Stimulated activated CD4-positive, alpha-beta T cell treated with anti-CD3 and anti-CD28 coated beads, Interleukin-1b, Interleukin-23, amount 100 ng/mL, for 48 hours (primary cell): Measurements from ENCODE around the gene CCDC124.
"Not testable (repeated sequence)": the region's sequence is repeated elsewhere in the genome, so short reads cannot be mapped to it uniquely, and the experiment has no call there.

Experiments used
- DNase-seq: peaks from one replicate; pipeline ENCODE4 v3.0.0-alpha.2; 2020

Gene CCDC124

DNA sequence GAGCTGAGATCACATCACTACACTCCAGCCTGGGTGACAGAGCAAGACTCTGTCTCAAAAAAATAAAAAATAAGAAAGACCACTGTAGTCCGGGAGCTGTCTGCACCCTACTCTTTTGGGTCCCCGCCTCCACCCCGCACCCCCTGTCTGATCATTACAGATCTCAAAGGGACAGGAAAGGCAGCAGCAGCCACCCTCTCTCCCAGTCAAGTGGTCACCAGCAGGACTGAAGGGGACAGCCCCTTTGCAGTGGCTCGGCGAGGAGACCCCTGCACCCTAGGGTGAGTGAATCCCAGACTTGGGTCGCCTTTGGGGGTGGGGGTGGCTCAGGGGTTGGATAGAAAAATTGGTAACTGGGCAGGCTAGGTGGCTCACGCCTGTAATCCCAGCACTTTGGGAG, 21.6 kb downstream of the CCDC124 start:
- DNase-seq = no peak

DNA sequence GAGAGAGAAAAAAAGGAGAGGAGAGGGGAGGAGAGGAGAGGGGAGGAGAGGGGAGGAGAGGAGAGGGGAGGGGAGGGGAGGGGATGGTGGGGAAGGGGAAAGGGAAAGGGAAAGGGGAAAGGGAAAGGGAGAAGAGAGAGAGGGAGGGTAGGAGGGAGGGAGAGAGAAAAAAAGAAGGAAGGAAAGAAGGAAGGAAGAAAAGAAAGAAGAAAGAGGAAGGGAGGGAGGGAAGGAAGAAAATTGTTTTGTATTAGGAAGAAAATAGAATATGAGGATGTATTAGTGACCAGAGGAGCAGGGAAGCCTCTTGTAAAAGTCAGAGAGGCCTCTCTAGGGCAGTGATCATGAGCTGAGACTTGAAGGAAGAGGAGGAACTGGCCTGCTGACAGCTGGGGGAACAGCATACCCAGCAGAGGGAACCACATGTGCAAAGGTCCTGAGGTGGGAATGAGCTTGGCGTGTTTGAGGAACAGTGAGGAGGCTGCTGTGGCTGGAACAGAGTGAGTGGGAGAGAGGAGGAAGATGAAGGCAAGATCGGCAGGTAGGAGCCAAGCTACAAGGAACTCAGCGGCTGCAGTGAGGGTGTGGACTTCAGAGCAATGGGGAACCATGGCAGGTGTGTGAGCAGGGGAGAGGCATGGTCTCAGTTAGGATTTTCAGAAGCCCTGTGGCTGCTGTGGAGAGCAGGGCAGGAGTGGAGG, 24.5 kb downstream of the CCDC124 start:
- DNase-seq = no peak

GRCh38 chr19:17957885-17958284, 25.1 kb downstream of the CCDC124 start:
- DNase-seq = no peak

DNA sequence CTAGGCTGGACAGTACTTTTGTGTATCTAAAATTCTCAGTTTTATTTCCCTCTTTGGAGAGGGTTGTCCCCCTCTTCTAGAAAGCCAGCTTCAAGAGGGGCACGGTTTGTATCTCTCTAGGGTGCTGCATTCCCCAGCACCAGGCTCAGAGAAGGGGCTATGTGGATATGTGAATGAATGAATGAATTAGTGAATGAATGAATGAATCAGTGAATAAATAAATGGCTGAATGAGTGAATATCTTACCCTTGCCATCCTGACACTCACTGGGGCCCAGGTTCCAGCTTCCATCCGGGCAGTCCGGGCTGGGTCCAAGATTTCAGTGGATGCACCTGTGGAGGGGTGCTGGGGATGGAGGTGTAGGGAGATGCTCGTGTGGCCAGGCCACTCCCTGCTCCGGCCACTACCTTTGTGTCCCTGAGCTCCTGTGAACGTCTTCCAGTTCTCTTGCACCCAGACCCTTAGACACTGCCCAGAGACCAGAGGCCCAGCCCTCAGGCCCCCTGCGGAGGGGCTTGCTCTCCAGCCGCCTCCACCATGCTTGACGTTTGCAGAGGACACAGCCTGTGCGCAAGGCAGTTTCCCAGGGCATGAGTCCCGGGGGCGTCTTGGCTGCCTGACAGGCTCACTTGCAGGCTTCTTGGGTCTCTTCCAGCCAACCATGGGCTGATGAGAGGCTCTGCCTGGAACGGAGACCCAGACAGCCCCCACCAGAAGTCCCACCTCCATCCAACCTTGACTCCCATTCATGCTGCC, 31.3 kb downstream of the CCDC124 start:
- no peak for DNase-seq

- no peak for DNase-seq
Measured at GRCh38 chr19:17965370-17966128, 32.7 kb downstream of the CCDC124 start.

- no peak for DNase-seq
Measured at GRCh38 chr19:17966129-17966483, 33.3 kb downstream of the CCDC124 start.

DNA sequence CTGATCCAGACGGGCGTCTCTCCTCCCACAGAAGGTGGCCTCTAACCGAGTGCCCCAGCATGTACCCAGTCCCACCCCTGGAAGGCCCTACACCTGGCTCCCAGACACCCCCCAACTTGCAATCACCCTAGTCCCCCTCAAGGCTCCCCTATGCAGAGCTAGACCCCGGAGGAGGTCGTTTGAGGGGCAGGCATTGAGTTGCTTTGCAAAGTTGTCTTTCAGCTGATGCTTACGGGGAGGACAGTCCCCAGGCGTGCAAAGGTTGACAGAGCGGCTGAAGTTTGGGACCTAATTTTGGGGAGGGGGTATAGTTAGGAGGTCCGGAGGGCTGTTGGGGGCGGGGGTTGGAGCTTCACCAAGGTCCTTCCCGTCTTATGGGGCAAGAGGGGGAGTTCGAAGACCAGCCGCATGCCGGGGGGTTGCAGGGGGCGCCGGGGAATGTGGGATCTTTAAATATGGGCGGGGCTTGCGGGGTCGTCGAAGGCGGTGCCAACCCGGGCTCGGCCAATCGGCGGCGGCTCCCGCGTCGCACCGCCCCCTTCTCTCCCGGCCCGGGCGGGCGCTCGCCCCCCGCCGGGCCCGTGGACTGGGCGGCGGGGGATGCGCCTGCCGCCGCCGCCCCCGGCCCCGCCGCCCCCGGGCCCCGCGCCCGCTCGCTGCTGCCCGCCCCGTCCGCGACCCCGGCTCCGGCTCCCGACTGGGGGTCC, 33.9 kb downstream of the CCDC124 start, which contains the start of gene KCNN1:
Gene KCNN1, plus strand, starts transcription at position 558 of the 707 bp plus-strand sequence. CDS start 6,782 bp downstream, outside the sequence.
- DNase-seq = no peak

- DNase-seq = no peak
Measured at GRCh38 chr19:17967257-17968051, 34.6 kb downstream of the CCDC124 start.

GRCh38 chr19:17968362-17968761, 35.5 kb downstream of the CCDC124 start:
- DNase-seq = no peak

- DNase-seq = no peak
Measured at GRCh38 chr19:17969096-17969792, 36.4 kb downstream of the CCDC124 start.

DNA sequence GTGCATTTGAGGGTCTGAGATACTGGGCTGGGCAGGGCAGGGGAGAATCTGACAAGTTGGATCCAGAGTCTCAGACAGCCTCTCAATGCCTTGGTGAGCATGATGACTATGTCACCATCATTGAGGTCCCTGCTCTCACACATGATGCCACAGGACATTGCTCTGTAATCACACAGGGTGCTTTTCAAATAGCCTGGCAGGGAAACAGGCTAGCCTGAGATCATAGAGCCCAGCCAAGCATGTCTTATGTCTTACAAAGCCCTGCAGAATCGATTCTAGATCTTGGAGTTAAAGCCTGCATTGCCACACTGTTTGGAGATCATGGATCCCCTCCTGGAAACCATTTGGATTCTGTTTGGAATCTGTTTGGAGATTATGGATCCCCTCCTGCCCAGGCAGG, 39.4 kb downstream of the CCDC124 start:
- no peak for DNase-seq

DNA sequence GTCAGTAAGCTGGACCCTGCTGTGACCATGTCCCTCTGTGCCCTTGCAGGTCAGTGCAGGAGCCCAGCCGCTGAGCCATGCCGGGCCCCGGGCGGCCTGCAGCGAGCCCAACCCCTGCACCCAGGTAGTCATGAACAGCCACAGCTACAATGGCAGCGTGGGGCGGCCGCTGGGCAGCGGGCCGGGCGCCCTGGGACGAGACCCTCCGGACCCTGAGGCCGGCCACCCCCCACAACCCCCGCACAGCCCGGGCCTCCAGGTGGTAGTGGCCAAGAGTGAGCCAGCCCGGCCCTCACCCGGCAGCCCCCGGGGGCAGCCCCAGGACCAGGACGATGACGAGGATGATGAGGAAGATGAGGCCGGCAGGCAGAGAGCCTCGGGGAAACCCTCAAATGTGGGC, 40.9 kb downstream of the CCDC124 start:
- DNase-seq = no peak

GRCh38 chr19:17974551-17974950, 41.7 kb downstream of the CCDC124 start:
- no peak for DNase-seq

DNA sequence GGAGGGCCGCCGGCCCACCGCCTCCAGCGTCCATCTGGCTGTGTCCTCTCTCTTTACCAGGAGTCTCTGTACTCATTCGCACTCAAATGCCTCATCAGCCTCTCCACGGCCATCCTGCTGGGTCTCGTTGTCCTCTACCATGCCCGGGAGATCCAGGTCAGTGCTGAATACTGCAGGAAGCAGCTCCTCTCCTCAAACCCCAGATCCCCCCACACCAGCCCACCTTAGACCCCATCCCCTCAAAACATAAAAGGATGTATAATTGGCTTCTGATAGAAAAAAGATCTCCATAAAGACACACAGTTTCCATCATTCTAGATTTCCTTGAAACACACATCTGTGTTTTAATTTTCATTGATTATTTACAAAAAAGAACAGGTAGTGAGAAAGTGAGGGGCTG, 42.2 kb downstream of the CCDC124 start:
- DNase-seq = no peak

GRCh38 chr19:17977021-17977420, 44.2 kb downstream of the CCDC124 start:
- no peak for DNase-seq

DNA sequence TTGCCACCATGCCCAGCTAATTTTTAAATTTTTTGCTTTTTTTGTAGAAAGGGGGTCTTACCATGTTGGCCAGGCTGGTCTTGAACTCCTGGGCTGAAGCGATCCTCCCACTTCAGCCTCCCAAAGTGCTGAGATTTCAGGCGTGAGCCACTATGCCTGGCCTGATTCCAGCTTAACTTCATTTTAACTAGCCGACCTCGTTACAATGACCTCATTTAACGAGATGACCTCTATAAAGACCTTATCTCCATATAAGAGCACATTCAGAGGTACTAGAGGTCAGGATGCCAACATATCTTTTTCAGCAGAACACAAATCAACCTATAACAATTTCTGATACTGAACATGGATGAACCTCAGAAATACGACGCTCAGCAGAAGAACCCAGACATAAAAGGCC, 44.7 kb downstream of the CCDC124 start:
- DNase-seq = no peak

DNA sequence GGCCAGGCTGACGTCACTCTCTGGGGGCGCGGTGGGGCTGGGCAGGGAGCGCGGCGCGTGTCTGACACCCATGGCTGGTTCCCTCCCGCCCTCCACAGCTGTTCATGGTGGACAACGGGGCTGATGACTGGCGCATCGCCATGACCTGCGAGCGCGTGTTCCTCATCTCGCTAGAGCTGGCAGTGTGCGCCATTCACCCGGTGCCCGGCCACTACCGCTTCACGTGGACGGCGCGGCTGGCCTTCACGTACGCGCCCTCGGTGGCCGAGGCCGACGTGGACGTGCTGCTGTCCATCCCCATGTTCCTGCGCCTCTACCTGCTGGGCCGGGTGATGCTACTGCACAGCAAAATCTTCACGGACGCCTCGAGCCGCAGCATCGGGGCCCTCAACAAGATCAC, 48.8 kb downstream of the CCDC124 start:
- DNase-seq = no peak

GRCh38 chr19:17982430-17982829, 49.6 kb downstream of the CCDC124 start:
- DNase-seq = no peak

DNA sequence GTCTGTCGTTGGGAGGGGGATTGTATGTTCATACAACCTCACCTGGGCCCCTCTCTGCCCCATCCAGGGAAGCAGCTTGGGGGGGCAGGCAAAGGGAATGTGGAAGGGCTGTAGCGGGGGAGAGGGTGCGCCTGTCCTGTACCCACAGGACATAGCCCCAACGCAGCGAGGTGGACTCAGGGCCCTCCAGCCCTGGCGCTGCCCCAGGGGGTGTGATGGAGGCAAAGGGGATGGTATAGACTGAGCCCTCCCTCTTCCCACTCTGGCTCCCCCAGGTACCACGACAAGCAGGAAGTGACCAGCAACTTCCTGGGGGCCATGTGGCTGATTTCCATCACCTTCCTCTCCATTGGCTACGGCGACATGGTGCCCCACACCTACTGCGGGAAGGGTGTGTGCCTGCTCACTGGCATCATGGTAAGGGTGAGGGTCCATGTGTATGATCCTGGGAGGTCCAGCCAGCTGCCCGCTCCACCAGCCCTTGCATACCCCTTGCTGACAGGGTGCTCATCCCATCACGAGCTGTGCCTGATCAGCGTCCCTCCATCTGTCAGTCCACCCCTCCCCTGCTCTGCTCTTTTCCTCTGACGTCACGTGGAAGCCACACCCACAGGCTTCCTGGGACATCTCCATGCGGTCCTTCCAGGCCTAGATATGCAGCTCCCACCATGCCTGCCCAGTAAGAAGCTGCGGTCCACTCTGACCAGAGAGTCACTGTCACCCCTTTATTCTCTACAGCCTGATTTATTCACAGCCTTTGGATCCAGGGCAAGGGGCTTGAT, 52.4 kb downstream of the CCDC124 start:
- DNase-seq = no peak

DNA sequence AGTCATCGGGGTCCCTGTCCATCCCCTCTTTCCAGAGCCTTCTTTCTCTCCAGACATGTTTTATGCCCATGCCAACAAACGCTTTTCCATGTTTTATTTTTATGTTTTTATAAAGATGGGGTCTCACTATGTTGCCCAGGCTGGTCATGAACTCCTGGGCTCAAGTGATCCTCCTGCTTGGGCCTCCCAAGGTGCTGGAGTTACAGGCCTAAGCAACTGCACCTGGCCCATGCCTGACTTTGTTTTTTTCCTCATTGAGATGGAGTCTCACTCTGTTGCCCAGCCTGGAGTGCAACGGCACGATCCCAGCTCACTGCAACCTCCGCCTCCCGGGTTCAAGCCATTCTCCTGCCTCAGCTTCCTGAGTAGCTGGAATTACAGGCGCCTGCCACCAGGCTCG, 53.8 kb downstream of the CCDC124 start:
- not testable (repeated sequence) for DNase-seq

GRCh38 chr19:17988161-17988560, 55.3 kb downstream of the CCDC124 start:
- no peak for DNase-seq
